Gastroesophageal sphincter (tissue), 4 donors: Measurements from ENCODE around the gene GLS2. TPM values are rescaled to one million over a fixed set of nuclear protein-coding genes. Genes with fewer than 3 reads are reported as not detected.

Source experiments
- ATAC-seq: fragments of 150-250 bp; one replicate; pipeline ENCODE4 v1.9.1; 2016; ENCODE audit warnings: mild to moderate bottlenecking, moderate library complexity
- H3K27ac ChIP-seq, 4 donors: fragments of 200-600 bp; sonication (generic) in 3 of 4; 1 replicate in 3 of 4; 2 replicates in 1 of 4; pipeline ENCODE4 v1.5.1; 2016 to 2019
- H3K27me3 ChIP-seq: fragments of 200-600 bp; sonication (generic); one replicate; pipeline ENCODE4 v1.5.1; 2019
- H3K36me3 ChIP-seq, 2 donors: fragments of 200-600 bp; sonication (generic); one replicate each; pipeline ENCODE4 v1.5.1; 2019; ENCODE audit warnings: control low read depth in 1 of 2
- H3K4me1 ChIP-seq, 3 donors: fragments of 200-600 bp; sonication (generic); 1 replicate in 2 of 3; 2 replicates in 1 of 3; pipeline ENCODE4 v1.5.1; 2016 to 2019; ENCODE audit warnings: control low read depth in 2 of 3
- H3K4me3 ChIP-seq, 2 donors: fragments of 200-600 bp; sonication (generic); one replicate each; pipeline ENCODE4 v1.5.1; 2019; ENCODE audit warnings: mild to moderate bottlenecking in 1 of 2, moderate library complexity in 1 of 2
- H3K9me3 ChIP-seq, 3 donors: fragments of 200-600 bp; sonication (generic); one replicate each; pipeline ENCODE4 v1.5.1; 2017 to 2019; ENCODE audit warnings: control low read depth in 2 of 3
- EP300 ChIP-seq: sonication (generic); formaldehyde crosslinking; IDR thresholded peaks from one replicate; pipeline ENCODE4 v1.6.1; 2017; ENCODE audit warnings: antibody characterized with exemption, mild to moderate bottlenecking
- POLR2A ChIP-seq, 2 donors: fragments of 450-650 bp; IDR thresholded peaks; one replicate each; pipeline ENCODE4 v1.6.1; 2017; ENCODE audit warnings: antibody characterized with exemption in 2 of 2, mild to moderate bottlenecking in 2 of 2, moderate library complexity in 1 of 2
- POLR2AphosphoS5 ChIP-seq: sonication (generic); formaldehyde crosslinking; IDR thresholded peaks from one replicate; pipeline ENCODE4 v1.6.1; 2017; ENCODE audit warnings: antibody characterized with exemption
- WGBS, 2 donors: methylation state at CpG; one replicate each; pipeline ENCODE4 v1.1.5; 2018; ENCODE audit warnings: low coverage in 1 of 2; 5-methylcytosine and 5-hydroxymethylcytosine counted together
- total RNA-seq, 4 donors: library from RNA; depleted of rRNA; stranded (reverse); fragments of >200 nt; gene quantifications; one replicate each; pipeline ENCODE4 v1.1.0, GENCODE V29; 2016
- TF ChIP-seq, protein P1 (sequence below), 4 experiments: fragments of 200-600 bp in 2 of 4; fragments of 450-650 bp in 2 of 4; sonication (generic) in 1 of 4; IDR thresholded peaks; one replicate each; pipeline ENCODE4 v1.5.1; 2017 to 2019; ENCODE audit warnings: antibody characterized with exemption in 4 of 4, mild to moderate bottlenecking in 2 of 4, moderate library complexity in 2 of 4

GLS2 gene
- total RNA-seq, 4 donors from 2014 or later = 1.1 to 4.1 (median 1.6) TPM

DNA sequence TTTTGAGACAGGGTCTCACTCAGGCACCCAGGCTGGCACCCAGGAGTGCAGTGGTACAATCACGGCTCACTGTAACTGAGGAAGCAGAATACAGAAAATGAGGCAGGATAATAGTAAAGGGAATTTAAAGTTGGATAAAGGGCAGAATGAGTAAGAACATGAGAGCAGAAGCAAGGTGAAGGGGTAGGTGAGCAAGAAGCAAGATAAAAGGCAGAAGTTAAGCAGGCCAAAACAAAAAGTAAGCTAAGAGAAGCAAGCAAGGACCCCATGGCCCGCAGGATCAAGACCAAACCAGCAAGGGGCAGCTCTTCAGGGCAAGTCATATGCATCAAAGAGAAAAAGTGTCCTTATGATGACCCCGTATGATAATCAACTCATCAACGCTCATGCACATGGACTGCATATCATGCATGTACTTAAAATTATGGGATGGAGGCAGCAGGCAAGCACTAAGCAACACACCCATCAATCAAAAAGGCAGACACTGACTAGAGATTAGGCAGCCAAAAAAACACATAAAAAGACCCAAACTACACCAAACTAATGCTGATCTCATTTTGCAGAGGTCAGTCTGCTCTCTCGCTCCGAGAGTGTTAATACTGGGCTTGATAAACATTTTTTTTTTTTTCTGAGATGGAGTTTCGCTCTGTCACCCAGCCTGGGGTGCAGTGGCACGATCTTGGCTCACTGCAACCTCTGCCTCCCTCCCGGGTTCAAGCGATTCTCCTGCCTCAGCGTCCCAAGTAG is 50.4 kb downstream of the GLS2 start:
- Histone ChIP-seq H3K27me3 (no peaks in the 10 kb centered on the region), H3K9me3 (no peaks in the 10 kb centered on the region), H3K4me3 (no peak overlapping the region), H3K36me3 (no peaks in the 10 kb centered on the region), H3K4me1 (no peaks in the 10 kb centered on the region), H3K27ac (no peak overlapping the region)
- ATAC-seq = no peak
- TF ChIP-seq POLR2AphosphoS5 = no peak
- TF ChIP-seq POLR2A (IDR thresholded peaks at IDR 0.05) = no peak
- TF ChIP-seq EP300 = no peak
- TF ChIP-seq, protein P1, sequence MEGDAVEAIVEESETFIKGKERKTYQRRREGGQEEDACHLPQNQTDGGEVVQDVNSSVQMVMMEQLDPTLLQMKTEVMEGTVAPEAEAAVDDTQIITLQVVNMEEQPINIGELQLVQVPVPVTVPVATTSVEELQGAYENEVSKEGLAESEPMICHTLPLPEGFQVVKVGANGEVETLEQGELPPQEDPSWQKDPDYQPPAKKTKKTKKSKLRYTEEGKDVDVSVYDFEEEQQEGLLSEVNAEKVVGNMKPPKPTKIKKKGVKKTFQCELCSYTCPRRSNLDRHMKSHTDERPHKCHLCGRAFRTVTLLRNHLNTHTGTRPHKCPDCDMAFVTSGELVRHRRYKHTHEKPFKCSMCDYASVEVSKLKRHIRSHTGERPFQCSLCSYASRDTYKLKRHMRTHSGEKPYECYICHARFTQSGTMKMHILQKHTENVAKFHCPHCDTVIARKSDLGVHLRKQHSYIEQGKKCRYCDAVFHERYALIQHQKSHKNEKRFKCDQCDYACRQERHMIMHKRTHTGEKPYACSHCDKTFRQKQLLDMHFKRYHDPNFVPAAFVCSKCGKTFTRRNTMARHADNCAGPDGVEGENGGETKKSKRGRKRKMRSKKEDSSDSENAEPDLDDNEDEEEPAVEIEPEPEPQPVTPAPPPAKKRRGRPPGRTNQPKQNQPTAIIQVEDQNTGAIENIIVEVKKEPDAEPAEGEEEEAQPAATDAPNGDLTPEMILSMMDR (IDR thresholded peaks at IDR 0.05) = no peak
- 66 to 82% methylated on average over 5 to 11 of the region's 11 CpGs for WGBS, 2 donors

DNA sequence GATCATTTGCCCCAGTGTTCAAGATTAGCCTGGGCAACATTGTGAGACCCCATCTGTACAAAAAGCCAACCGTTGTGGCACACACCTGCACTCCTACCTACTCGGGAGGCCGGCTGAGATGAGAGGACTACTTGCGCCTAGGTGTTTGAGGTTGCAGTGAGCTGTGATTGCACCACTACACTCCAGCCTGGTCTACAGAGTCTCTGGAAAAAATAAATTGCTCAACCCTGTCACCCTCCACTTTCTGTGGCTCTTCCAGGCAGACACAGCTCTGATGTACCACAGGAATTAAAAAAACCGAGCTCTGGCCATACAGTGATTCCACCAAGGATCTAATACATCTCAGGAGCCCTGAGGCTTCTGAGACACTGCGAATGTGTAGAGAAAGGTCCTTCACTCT is 53.1 kb downstream of the GLS2 start:
- no peaks in the 10 kb centered on the region for H3K9me3 ChIP-seq
- no peak overlapping the region for H3K4me3 ChIP-seq
- H3K27me3 ChIP-seq = no peaks in the 10 kb centered on the region
- WGBS, 2 donors = 80 to 100% methylated on average over 1 to 4 of the region's 6 CpGs
- H3K4me1 ChIP-seq = no peaks in the 10 kb centered on the region
- peaks cover 0 to 12% of the 10 kb centered on the region in 2 donors for H3K36me3 ChIP-seq
- no peak overlapping the region for H3K27ac ChIP-seq
- TF ChIP-seq POLR2A (IDR thresholded peaks at IDR 0.05) (no peak), POLR2AphosphoS5 (no peak)
- ATAC-seq = no peak

DNA sequence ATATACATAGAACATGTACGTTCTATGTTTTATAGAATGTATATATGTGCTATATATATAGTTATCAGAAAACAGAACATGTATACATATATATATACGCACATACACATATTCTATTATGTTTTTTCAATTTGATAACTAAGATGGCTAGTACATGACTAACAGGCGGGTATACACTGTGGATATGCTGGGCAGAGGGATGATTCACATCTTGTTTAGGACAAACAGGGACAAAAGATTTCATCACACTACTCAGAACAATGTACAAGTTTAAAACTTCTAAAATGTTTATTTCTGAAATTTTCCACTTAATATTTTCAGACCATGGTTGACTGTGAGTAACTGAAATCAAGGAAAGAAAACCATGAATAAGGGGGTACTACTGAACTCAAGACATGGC is 56.1 kb downstream of the GLS2 start:
- TF ChIP-seq EP300 (no peak), POLR2AphosphoS5 (no peak), POLR2A (IDR thresholded peaks at IDR 0.05) (no peak)
- TF ChIP-seq, protein P1 (IDR thresholded peaks at IDR 0.05) = no peak
- H3K9me3 ChIP-seq = no peaks in the 10 kb centered on the region
- no peaks in the 10 kb centered on the region for H3K4me1 ChIP-seq
- no peak for ATAC-seq
- peaks cover 0 to 26% of the 10 kb centered on the region in 2 donors for H3K36me3 ChIP-seq
- H3K27me3 ChIP-seq = no peaks in the 10 kb centered on the region
- no peak overlapping the region for H3K27ac ChIP-seq
- H3K4me3 ChIP-seq = no peak overlapping the region
- 87 to 90% methylated on average over 3 of the region's 3 CpGs for WGBS, 2 donors

DNA sequence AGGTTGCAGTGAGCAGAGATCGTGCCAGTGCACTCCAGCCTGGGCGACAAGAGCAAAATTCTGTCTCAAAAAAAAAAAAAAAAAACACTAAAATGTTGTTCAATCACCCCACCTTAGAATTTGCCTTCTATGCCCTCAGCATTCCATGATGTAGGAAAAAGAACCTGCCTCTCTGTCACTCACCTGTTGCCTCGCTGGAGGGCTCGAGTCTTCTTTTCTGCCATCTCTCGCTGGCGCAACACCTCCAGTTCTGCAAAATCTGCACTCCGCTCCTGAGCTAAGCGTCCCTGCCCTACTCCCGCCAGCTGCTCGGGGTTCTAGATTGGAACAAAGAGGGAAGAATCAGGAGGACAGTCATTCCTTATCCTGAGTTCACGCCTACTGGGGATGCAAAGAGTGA is 56.7 kb downstream of the GLS2 start:
- no peaks in the 10 kb centered on the region for H3K4me1 ChIP-seq
- no peak for ATAC-seq
- no peaks in the 10 kb centered on the region for H3K27me3 ChIP-seq
- TF ChIP-seq POLR2AphosphoS5 = no peak
- no peak for TF ChIP-seq POLR2A (IDR thresholded peaks at IDR 0.05)
- TF ChIP-seq, protein P1 (IDR thresholded peaks at IDR 0.05) = no peak
- TF ChIP-seq EP300 = no peak
- H3K4me3 ChIP-seq = no peak overlapping the region
- H3K27ac ChIP-seq = no peak overlapping the region
- H3K9me3 ChIP-seq = no peaks in the 10 kb centered on the region
- 97 to 100% methylated on average over 4 to 5 of the region's 11 CpGs for WGBS, 2 donors
- H3K36me3 ChIP-seq = peaks cover 0 to 26% of the 10 kb centered on the region in 2 donors

DNA sequence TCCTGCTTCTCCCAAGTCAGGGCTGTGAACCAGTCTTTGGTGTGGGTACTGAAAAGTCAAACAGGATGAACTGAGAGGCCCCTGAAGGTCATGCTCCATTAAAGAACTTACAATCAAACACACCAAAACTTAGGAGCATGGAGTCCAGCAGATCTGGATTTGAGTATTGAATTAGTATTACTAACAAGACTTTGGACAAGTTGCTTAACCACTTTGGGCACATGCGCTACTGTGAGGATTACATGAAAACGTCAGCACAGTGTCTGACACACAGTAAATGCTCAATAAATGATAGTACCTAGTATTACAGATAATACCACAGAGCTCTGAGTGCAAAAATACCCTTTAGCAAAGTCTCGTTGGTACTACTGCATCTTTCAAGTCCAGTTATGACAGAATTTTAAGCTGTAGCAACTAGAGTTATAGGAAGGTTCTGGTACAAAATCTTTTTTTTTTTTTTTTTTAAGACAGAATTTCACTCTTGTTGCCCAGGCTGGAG is 62.0 kb downstream of the GLS2 start:
- peaks cover 0 to 47% of the 10 kb centered on the region in 2 donors for H3K36me3 ChIP-seq
- no peak overlapping the region for H3K4me3 ChIP-seq
- no peak overlapping the region for H3K27ac ChIP-seq
- ATAC-seq = no peak
- WGBS, 2 donors = 60 to 61% methylated on average over 3 of the region's 3 CpGs
- no peak for TF ChIP-seq POLR2AphosphoS5
- no peak for TF ChIP-seq EP300
- TF ChIP-seq, protein P1 (IDR thresholded peaks at IDR 0.05) = no peak
- TF ChIP-seq POLR2A (IDR thresholded peaks at IDR 0.05) = no peak
- no peaks in the 10 kb centered on the region for H3K9me3 ChIP-seq
- H3K27me3 ChIP-seq = no peaks in the 10 kb centered on the region
- H3K4me1 ChIP-seq = no peaks in the 10 kb centered on the region
